ENCODE results near the gene VPS8. TPM values are rescaled to one million over a fixed set of nuclear protein-coding genes. Genes with fewer than 3 reads are reported as not detected.

VPS8 gene
- total and polyA plus RNA-seq, 2 of the 8 experiments (the other 6 are each of a cell fraction or from before 2014, with no cell fraction given), result 13.0 to 41.0 TPM

DNA sequence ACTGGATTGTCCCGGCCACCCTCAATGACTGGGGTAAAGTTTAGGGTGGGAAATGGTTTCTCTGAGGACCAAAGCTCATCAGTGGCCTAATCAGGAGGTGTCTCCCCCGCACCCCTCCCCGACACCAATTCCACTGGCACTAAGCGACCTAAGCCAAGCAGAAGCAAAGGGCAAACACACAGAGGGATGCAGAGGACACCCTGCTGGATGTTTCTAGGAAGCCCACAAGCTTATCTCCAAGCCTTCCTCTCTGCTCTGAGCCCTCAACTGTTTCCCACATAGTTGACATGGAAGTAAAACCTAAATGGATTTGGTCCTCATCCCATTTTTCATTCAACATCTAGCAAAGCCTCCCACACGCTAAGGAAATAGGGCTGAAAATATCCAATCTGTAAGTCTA is 272.4 kb downstream of the VPS8 start (continued):
- TF ChIP-seq, protein P1, sequence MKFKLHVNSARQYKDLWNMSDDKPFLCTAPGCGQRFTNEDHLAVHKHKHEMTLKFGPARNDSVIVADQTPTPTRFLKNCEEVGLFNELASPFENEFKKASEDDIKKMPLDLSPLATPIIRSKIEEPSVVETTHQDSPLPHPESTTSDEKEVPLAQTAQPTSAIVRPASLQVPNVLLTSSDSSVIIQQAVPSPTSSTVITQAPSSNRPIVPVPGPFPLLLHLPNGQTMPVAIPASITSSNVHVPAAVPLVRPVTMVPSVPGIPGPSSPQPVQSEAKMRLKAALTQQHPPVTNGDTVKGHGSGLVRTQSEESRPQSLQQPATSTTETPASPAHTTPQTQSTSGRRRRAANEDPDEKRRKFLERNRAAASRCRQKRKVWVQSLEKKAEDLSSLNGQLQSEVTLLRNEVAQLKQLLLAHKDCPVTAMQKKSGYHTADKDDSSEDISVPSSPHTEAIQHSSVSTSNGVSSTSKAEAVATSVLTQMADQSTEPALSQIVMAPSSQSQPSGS (IDR thresholded peaks at IDR 0.05; ENCODE audit: low read length), result no peak
- no peak for TF ChIP-seq BRCA1 (IDR thresholded peaks at IDR 0.05; ENCODE audit: low read depth, low read length)
- no peak for TF ChIP-seq HDAC2 (IDR thresholded peaks at IDR 0.05; ENCODE audit: borderline replicate concordance in 1 of 2, low read depth in 2 of 2, low read length in 2 of 2)
- no peak for TF ChIP-seq SAP30 (IDR thresholded peaks at IDR 0.05; ENCODE audit: insufficient read depth, insufficient replicate concordance, low read length)
